Activated naive CD4-positive, alpha-beta T cell treated with anti-CD3 and anti-CD28 coated beads, Interleukin-2, amount 50 U/mL, for 24 hours (primary cell): ENCODE results near the gene TP73.

Experiments
- H3K27ac Mint-ChIP-seq: one replicate; pipeline ENCODE4 v1.8.0; 2021; ENCODE audit warnings: mild to moderate bottlenecking, mixed read lengths
- H3K27me3 Mint-ChIP-seq: one replicate; pipeline ENCODE4 v1.8.0; 2021; ENCODE audit warnings: mixed read lengths
- H3K36me3 Mint-ChIP-seq: one replicate; pipeline ENCODE4 v1.8.0; 2021; ENCODE audit warnings: mixed read lengths
- H3K4me1 Mint-ChIP-seq: one replicate; pipeline ENCODE4 v1.8.0; 2021; ENCODE audit warnings: mixed read lengths
- H3K4me3 Mint-ChIP-seq: one replicate; pipeline ENCODE4 v1.8.0; 2021; ENCODE audit warnings: mild to moderate bottlenecking, mixed read lengths
- H3K9me3 Mint-ChIP-seq: one replicate; pipeline ENCODE4 v1.8.0; 2021; ENCODE audit warnings: mixed read lengths

Gene TP73

DNA sequence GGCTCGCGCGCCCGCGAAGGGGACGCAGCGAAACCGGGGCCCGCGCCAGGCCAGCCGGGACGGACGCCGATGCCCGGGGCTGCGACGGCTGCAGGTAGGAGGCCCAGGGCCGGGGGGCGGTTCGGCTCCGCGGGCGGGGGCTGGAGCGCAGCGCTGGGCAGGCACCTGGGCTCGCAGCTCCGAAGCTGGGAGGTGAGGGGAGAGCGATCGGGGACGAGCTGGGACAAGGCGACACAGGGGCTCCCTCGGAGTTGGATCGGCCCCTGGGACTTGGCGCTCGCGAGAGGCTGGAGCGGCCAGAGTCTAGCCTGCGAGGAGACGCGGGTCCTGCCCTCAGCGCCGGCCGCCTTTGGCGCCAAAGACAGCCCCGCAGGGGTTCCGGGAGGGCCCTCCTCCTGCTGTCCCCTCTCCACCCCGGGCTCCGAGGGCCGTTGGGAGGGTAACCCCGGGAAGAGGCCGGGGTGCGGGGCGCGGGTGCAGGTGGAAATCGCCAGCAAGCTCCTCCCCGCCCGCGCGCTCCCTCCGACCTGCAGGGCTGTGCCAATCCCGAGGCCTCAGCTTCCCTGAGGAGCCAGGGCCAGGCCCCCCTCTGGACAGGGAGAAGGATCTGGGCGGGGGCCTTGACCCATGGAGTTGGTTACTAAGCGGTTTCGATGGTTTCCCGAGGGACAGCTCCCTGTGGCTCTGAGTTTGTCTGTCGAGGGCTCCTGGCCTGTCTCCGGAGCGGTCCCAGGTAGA lies 401 bp downstream of the TP73 start:
- H3K27me3 Mint-ChIP-seq: peaks cover 24% of the 10 kb centered on the region
- H3K4me1 Mint-ChIP-seq: peaks cover 27% of the 10 kb centered on the region
- no peak overlapping the region for H3K27ac Mint-ChIP-seq
- H3K4me3 Mint-ChIP-seq: no peak overlapping the region
- H3K9me3 Mint-ChIP-seq: no peaks in the 10 kb centered on the region
- H3K36me3 Mint-ChIP-seq: no peaks in the 10 kb centered on the region

DNA sequence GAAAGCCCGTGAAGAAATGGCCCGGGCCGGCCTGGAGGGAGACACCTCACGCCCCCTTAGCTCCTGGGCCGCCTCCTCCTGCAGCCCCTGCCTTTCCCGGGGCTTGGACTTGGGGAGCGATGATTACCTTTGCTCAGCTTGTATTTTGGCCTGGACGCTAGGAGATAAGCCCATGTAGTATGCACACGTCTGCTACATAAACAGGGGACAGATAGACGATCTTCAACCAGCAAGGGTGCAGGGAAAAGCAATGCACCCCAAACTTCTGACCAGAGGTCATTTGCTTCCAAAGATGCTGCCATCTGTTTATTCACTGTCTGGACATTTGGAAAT lies 936 bp downstream of the TP73 start:
- Mint-ChIP-seq H3K4me1 (peaks cover 21% of the 10 kb centered on the region), H3K9me3 (no peaks in the 10 kb centered on the region), H3K27ac (peak overlapping the region; percentile 6), H3K27me3 (peaks cover 24% of the 10 kb centered on the region), H3K36me3 (no peaks in the 10 kb centered on the region), H3K4me3 (peak overlapping the region; percentile 33)

DNA sequence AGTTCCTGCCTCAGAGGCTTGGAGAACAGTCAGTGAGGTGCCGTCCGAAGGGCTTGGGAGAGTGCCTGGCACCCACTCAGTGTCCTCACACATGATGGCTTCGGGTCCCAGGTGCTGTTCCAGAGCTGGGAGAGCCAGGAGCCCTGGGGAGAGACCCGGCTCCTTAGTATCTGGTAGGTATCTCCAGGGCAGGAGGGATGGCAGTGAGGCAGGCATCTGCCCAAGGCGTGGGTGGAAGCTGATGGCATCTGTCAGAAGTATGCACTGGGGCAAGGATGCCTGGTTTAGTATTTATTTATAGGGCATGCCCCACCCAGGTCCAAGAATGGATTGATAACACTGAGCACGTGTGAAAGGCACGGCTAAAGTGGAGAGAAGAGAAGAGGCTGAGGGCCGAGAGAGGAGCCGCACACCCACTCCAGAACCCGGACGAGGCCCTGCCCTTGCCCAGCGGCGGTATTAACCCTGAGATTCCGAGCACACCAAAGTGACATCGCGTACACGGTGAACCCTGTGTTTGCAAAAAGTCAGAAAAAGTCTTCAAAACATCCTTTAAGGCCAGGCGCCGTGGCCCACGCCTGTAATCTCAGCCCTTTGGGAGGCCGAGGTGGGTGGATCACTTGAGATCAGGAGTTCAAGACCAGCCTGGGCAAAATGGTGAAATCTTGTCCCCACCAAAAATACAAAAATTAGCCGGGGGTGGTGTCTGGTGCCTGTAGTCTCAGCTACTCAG lies 2.4 kb downstream of the TP73 start:
- Mint-ChIP-seq H3K27ac (no peak overlapping the region), H3K36me3 (no peaks in the 10 kb centered on the region), H3K9me3 (no peaks in the 10 kb centered on the region), H3K27me3 (peaks cover 24% of the 10 kb centered on the region), H3K4me3 (no peak overlapping the region), H3K4me1 (peaks cover 11% of the 10 kb centered on the region)

DNA sequence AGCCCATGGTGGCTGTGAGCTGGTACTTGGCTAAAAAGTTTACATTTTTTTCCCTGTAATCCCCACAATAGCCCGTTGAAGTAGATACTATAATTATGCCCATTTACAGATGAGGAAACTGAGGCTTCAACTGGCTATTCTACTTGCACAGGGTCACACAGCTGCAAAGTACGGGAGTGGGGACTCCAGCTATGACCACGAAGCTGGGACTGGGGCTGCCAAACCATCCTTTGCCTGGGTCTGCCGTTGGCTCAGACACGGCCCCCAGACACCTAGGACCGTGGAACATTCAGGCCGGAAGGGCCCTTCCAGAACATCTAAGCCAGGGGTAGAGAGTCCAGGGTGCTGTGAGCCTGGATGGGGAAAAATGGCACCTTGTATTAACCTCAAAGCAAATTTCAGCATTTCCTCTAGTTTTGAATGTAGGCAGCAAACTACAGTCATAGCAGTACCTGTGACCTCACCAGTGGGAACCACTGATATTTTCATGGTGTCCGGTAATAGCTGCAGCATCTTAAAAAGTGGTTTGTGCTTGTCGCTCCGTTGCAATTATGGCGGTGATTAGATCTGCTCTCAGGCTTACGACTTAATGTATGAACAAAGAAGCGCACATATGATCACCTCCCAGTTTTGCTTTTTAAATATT lies 4.3 kb downstream of the TP73 start:
- Mint-ChIP-seq H3K27ac (no peak overlapping the region), H3K4me3 (no peak overlapping the region), H3K27me3 (peaks cover 18% of the 10 kb centered on the region), H3K9me3 (no peaks in the 10 kb centered on the region), H3K36me3 (no peaks in the 10 kb centered on the region), H3K4me1 (no peaks in the 10 kb centered on the region)

DNA sequence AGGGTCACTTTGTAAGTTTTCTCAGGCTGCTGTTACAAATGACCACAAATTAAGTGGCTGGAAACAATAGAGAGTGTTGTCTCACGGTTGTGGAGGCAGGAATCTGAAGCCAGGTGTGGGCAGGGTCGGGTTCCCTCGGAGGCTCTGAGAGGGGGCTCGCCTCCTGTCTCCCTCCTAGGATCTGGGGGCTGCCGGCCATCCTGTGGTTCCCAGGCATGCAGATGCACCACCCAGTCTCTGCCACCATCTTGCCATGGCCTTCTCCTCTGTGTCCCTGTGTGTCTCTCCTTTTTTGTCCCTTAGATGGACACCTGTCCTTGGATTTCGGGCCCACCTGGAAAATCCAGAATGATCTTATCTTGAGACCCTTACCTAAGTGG lies 4.8 kb downstream of the TP73 start:
- peaks cover 18% of the 10 kb centered on the region for H3K27me3 Mint-ChIP-seq
- no peaks in the 10 kb centered on the region for H3K9me3 Mint-ChIP-seq
- H3K4me1 Mint-ChIP-seq: no peaks in the 10 kb centered on the region
- H3K27ac Mint-ChIP-seq: no peak overlapping the region
- no peak overlapping the region for H3K4me3 Mint-ChIP-seq
- no peaks in the 10 kb centered on the region for H3K36me3 Mint-ChIP-seq

DNA sequence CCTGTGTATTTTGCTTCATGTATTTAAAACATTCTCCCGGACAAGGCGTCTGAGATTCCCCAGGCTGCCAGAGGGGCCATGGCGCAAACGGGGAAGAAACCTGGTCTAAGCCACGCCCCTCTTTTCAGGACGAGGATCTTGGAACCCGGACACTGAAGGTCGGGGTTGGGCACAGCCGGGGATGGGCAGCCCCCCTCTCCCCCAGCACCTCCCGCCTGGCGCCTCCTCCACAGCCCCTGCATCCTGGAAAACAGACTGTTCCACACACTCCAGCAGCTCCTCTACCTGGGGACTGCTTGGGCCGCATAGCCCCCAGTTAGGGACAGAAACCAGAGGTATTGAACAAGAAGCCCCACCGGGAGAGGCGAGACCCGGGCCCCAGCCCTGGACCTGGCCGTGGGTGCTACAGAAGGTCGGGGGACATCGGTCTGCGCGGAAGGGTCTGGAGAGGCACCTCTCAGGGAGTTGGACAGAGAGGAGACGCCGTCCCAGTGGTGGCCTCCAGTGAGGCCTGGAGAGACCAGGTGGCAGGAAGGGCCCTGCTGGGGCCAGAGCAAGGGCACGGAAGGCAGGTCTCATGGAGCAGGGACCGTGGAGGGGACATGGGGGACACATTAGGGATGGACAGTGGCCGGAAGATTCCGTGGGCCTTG lies 5.4 kb downstream of the TP73 start:
- no peaks in the 10 kb centered on the region for H3K9me3 Mint-ChIP-seq
- no peak overlapping the region for H3K4me3 Mint-ChIP-seq
- peaks cover 18% of the 10 kb centered on the region for H3K27me3 Mint-ChIP-seq
- no peaks in the 10 kb centered on the region for H3K36me3 Mint-ChIP-seq
- no peak overlapping the region for H3K27ac Mint-ChIP-seq
- H3K4me1 Mint-ChIP-seq: no peaks in the 10 kb centered on the region

DNA sequence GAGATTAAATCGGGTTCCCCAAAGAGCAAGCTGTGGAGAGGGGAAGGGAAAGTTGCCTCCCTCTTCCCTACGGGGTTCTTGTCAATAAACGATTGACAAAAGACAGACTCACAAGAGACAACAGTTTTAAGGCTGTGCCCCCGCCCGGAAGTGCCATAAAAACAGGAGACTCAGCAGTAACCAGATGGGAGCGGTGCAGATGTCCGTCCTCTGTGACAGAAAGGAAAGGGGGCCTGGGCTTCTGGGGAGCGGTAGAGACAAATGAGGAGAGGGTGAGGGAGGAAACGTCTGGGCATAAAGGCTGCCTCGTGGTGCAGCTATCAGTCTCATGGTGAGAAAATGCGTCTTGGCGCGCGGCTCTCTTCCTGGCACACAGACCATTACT lies 5.9 kb downstream of the TP73 start:
- Mint-ChIP-seq H3K27me3 (peaks cover 17% of the 10 kb centered on the region), H3K4me3 (no peak overlapping the region), H3K36me3 (no peaks in the 10 kb centered on the region), H3K27ac (no peak overlapping the region), H3K9me3 (no peaks in the 10 kb centered on the region), H3K4me1 (no peaks in the 10 kb centered on the region)

DNA sequence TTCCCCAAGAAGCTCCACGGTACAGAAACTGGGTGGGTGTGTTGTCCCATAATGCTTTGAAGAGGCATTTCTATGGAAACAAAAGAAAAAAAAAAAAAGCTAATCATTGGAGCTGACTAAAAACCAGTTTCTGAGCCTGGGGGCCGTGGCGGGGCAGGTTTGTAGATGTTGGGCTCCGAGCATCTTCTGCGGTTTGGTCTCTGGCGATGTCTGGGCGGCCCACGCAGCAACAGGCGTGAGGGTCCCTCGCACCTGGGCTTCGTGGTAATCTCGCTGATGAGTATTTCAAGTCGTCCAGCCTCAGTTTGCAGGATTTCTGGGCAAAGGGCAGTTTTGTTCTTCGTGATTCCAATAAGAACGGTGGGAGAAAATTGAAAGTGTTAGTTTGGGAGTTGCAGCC lies 6.8 kb downstream of the TP73 start:
- Mint-ChIP-seq H3K4me1 (no peaks in the 10 kb centered on the region), H3K27ac (no peak overlapping the region), H3K27me3 (peaks cover 9% of the 10 kb centered on the region), H3K9me3 (no peaks in the 10 kb centered on the region), H3K36me3 (no peaks in the 10 kb centered on the region), H3K4me3 (no peak overlapping the region)

DNA sequence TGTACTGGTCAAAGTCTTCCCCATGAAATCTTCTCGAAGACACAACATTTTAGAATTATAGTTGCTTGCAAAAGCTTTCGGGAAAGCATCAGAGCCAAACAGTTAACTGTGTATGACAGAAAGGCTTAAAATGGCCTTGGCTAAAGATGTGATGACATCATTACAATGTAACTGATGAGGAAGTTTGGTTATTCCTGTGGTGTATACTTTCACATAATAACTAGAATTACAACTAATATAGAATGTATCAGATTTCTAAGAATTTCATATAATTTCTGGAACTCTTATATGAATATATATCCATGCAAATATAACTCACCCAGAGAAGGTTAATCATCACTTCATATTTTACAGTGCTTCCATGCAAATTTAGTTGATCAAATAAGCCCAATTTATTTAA lies 8.4 kb downstream of the TP73 start:
- H3K27ac Mint-ChIP-seq: no peak overlapping the region
- H3K9me3 Mint-ChIP-seq: no peaks in the 10 kb centered on the region
- H3K4me1 Mint-ChIP-seq: no peaks in the 10 kb centered on the region
- H3K36me3 Mint-ChIP-seq: no peaks in the 10 kb centered on the region
- no peak overlapping the region for H3K4me3 Mint-ChIP-seq
- peaks cover 2% of the 10 kb centered on the region for H3K27me3 Mint-ChIP-seq

DNA sequence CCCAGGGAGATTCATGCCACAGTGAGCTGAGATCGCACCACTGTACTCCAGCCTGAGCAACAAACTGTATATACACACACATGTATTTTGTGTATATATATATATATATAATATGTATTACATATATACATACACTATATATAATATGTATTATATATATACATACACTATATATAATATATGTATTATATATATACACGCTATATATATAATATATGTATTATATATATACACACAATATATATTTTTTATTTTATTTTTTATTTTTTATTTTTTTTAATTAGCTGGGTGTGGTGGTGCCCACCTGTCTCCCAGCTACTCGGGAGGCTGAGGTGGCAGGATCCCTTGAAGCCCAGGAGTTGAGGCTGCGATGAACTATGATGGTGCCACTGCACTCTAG lies 9.3 kb downstream of the TP73 start:
- Mint-ChIP-seq H3K9me3 (no peaks in the 10 kb centered on the region), H3K4me3 (no peak overlapping the region), H3K27ac (no peak overlapping the region), H3K36me3 (no peaks in the 10 kb centered on the region), H3K4me1 (no peaks in the 10 kb centered on the region), H3K27me3 (no peaks in the 10 kb centered on the region)

DNA sequence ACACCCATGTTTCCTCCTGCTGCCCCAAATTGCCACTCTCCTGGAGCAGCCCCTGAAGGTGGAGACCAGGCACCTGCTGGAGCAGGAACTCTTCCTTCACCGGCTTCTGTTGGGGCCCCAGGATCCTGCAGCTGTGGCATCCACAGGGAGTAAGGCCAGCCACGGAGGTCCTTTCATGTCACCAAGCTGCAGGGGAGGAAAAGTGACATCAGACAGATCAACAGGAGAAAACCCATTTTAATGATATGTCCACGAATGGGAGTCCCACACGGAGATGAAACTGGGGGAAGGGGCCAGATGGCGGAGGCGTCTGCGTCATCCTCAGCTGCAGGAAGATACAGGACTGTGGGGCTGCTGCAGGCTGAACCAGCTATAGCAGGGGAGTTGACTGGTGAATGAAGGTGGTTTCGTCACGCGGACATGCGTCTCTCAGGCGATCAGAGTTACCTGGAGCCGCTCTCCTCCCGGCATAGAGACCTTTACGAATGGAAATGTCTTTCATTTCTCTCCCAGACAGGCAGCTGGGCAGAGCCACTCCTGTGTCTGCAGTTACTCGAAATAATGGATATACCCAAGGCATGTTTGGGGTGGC lies 9.9 kb downstream of the TP73 start:
- no peak overlapping the region for H3K4me3 Mint-ChIP-seq
- no peaks in the 10 kb centered on the region for H3K4me1 Mint-ChIP-seq
- H3K9me3 Mint-ChIP-seq: no peaks in the 10 kb centered on the region
- no peaks in the 10 kb centered on the region for H3K36me3 Mint-ChIP-seq
- H3K27me3 Mint-ChIP-seq: no peaks in the 10 kb centered on the region
- no peak overlapping the region for H3K27ac Mint-ChIP-seq

DNA sequence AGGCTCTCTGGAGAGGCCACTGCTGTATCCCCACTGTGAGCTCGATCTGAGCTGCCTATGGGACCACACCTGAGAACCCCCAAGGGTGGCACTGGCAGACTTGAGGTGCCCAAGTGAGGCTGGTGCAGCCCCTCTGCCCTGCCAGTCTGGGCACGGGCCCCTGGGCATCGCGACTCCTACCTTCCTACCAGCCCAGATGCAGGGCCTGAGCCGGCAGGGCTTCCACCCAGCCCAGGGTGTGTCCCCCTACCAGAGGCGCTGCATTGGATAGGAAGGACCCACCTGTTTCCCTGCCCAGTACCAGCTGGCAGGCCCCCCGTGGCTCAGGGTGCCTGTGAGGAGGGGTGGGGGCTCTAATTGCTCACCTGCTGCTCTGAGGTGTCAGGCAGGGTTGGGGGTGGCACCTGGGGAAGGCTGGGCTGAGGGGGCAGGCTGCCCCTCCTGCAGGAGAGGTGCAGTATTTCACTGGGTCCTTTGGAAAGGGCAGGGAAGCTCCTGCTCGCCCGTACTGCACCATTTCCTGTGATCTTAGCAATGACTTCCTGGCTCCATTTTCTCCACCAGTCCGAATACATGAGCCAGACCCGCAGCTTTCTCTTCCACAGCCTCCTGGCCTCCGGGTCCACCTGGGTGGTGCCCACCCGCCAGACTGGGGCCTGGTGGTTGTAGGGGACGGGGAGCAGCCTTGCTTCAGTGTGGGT lies 11.8 kb downstream of the TP73 start:
- H3K4me1 Mint-ChIP-seq: no peaks in the 10 kb centered on the region
- no peak overlapping the region for H3K27ac Mint-ChIP-seq
- no peaks in the 10 kb centered on the region for H3K27me3 Mint-ChIP-seq
- no peak overlapping the region for H3K4me3 Mint-ChIP-seq
- H3K9me3 Mint-ChIP-seq: no peaks in the 10 kb centered on the region
- H3K36me3 Mint-ChIP-seq: no peaks in the 10 kb centered on the region

DNA sequence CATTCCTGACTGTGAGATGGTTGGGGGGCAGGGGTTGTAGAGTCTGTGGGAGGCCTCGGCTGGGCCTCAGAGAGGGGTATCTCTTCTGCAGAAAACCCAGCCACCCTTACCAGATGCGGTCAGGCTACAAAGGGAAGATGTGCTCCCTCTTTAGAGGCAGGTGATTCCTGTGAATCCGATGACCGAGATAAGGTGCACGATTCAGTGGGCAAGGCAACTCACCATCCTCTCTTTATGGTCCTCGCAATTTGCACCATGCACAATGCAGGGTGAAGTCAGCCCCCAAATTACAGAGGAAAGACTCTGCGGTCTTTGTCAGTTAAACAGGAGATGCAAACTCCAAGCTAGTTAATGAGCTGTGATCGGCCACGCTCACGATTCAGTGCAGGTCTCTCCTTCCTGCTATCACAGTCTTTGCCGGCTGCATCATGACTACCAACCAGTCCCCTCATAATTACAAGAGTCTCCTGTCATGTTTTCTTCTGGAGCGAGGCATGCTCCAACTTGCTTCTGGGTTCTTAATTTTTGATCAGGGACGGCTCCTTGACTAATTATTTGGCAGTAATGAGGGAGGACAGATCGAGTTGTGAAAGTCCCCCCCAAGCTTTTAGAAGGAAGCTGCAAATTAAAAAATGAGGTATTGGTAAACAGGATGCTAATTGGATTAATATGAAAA lies 12.5 kb downstream of the TP73 start:
- Mint-ChIP-seq H3K4me3 (no peak overlapping the region), H3K4me1 (no peaks in the 10 kb centered on the region), H3K27ac (no peak overlapping the region), H3K36me3 (no peaks in the 10 kb centered on the region), H3K27me3 (no peaks in the 10 kb centered on the region), H3K9me3 (no peaks in the 10 kb centered on the region)

DNA sequence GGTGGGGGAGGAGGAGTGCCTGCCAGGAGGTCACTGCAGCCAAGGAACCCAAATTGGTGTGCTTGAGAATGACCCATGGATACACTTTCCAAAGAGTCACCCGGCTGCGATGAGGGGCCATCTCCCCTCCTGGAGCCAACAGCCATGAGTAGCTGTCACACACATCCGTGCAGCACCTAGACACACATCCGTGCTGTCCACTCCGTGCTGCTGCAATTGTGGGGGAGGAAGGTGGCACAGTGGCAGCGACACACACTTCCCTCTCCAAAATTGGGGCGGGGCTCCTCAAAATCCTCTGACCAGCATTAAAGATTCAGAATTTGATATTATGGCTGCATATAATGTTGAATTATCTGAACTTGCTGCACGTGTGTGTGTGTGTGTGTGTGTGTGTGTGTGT lies 15.8 kb downstream of the TP73 start:
- no peak overlapping the region for H3K4me3 Mint-ChIP-seq
- H3K9me3 Mint-ChIP-seq: no peaks in the 10 kb centered on the region
- H3K27ac Mint-ChIP-seq: no peak overlapping the region
- no peaks in the 10 kb centered on the region for H3K4me1 Mint-ChIP-seq
- H3K27me3 Mint-ChIP-seq: no peaks in the 10 kb centered on the region
- no peaks in the 10 kb centered on the region for H3K36me3 Mint-ChIP-seq
